ENCODE results near the gene JPH3.

JPH3 gene

GRCh38 chr16:87603684-87604633 is 1.7 kb downstream of the JPH3 start:
- no peaks in the 10 kb centered on the region; the same call in 1 of the 2 replicates for H3K4me1 ChIP-seq (ENCODE audit: insufficient read depth, low read length)
- peak overlapping the region; percentile 71; the same call in 1 of the 2 replicates for H3K9ac ChIP-seq (ENCODE audit: low read depth, low read length)
- peaks cover 33% of the 10 kb centered on the region for H3K27me3 ChIP-seq (ENCODE audit: insufficient read depth, low read length)
- H3K9me3 ChIP-seq (ENCODE audit: insufficient read depth, low read depth, low read length), result no peaks in the 10 kb centered on the region
- peak overlapping the region; percentile 90 for H3K4me3 ChIP-seq (ENCODE audit: low read length)
- H3K27ac ChIP-seq (ENCODE audit: low read depth, low read length), result no peak overlapping the region
- 18% methylated on average over 44 of the region's 44 CpGs for WGBS
- H3K36me3 ChIP-seq (ENCODE audit: insufficient read depth, low read length), result no peaks in the 10 kb centered on the region

GRCh38 chr16:87604634-87605111 is 2.4 kb downstream of the JPH3 start:
- peak overlapping the region; percentile 90; the same call in 1 of the 2 replicates for H3K4me3 ChIP-seq (ENCODE audit: low read length)
- H3K36me3 ChIP-seq (ENCODE audit: insufficient read depth, low read length), result no peaks in the 10 kb centered on the region
- H3K9me3 ChIP-seq (ENCODE audit: insufficient read depth, low read depth, low read length), result no peaks in the 10 kb centered on the region
- peaks cover 33% of the 10 kb centered on the region for H3K27me3 ChIP-seq (ENCODE audit: insufficient read depth, low read length)
- 91% methylated on average over 22 of the region's 22 CpGs for WGBS
- no peak overlapping the region for H3K9ac ChIP-seq (ENCODE audit: low read depth, low read length)
- H3K4me1 ChIP-seq (ENCODE audit: insufficient read depth, low read length), result no peaks in the 10 kb centered on the region; the same call in 1 of the 2 replicates
- H3K27ac ChIP-seq (ENCODE audit: low read depth, low read length), result no peak overlapping the region

- Histone ChIP-seq H3K9me3 (ENCODE audit: insufficient read depth, low read depth, low read length) (no peaks in the 10 kb centered on the region), H3K4me1 (ENCODE audit: insufficient read depth, low read length) (no peaks in the 10 kb centered on the region; the same call in 1 of the 2 replicates), H3K27ac (ENCODE audit: low read depth, low read length) (no peak overlapping the region), H3K36me3 (ENCODE audit: insufficient read depth, low read length) (no peaks in the 10 kb centered on the region), H3K4me3 (ENCODE audit: low read length) (no peak overlapping the region), H3K9ac (ENCODE audit: low read depth, low read length) (no peak overlapping the region), H3K27me3 (ENCODE audit: insufficient read depth, low read length) (peaks cover 25% of the 10 kb centered on the region)
- 92% methylated on average over 19 of the region's 19 CpGs for WGBS
Observed at GRCh38 chr16:87607223-87607622, 4.9 kb downstream of the JPH3 start.

GRCh38 chr16:87607871-87608270 is 5.6 kb downstream of the JPH3 start:
- Histone ChIP-seq H3K27me3 (ENCODE audit: insufficient read depth, low read length) (peaks cover 24% of the 10 kb centered on the region), H3K27ac (ENCODE audit: low read depth, low read length) (no peak overlapping the region), H3K4me3 (ENCODE audit: low read length) (no peak overlapping the region), H3K9me3 (ENCODE audit: insufficient read depth, low read depth, low read length) (no peaks in the 10 kb centered on the region), H3K4me1 (ENCODE audit: insufficient read depth, low read length) (no peaks in the 10 kb centered on the region; the same call in 1 of the 2 replicates), H3K9ac (ENCODE audit: low read depth, low read length) (no peak overlapping the region), H3K36me3 (ENCODE audit: insufficient read depth, low read length) (no peaks in the 10 kb centered on the region)
- WGBS, result 90% methylated on average over 12 of the region's 13 CpGs

- Histone ChIP-seq H3K36me3 (ENCODE audit: insufficient read depth, low read length) (no peaks in the 10 kb centered on the region), H3K4me3 (ENCODE audit: low read length) (no peak overlapping the region), H3K9ac (ENCODE audit: low read depth, low read length) (no peak overlapping the region), H3K4me1 (ENCODE audit: insufficient read depth, low read length) (no peaks in the 10 kb centered on the region; the same call in 1 of the 2 replicates), H3K27ac (ENCODE audit: low read depth, low read length) (no peak overlapping the region), H3K9me3 (ENCODE audit: insufficient read depth, low read depth, low read length) (no peaks in the 10 kb centered on the region), H3K27me3 (ENCODE audit: insufficient read depth, low read length) (peaks cover 18% of the 10 kb centered on the region)
- 55% methylated on average over 20 of the region's 20 CpGs for WGBS
Observed at GRCh38 chr16:87608400-87608985, 6.2 kb downstream of the JPH3 start.

- Histone ChIP-seq H3K4me1 (ENCODE audit: insufficient read depth, low read length) (no peaks in the 10 kb centered on the region), H3K9ac (ENCODE audit: low read depth, low read length) (no peak overlapping the region), H3K27me3 (ENCODE audit: insufficient read depth, low read length) (peaks cover 3% of the 10 kb centered on the region; the same call in 1 of the 2 replicates), H3K27ac (ENCODE audit: low read depth, low read length) (no peak overlapping the region), H3K36me3 (ENCODE audit: insufficient read depth, low read length) (no peaks in the 10 kb centered on the region), H3K9me3 (ENCODE audit: insufficient read depth, low read depth, low read length) (no peaks in the 10 kb centered on the region), H3K4me3 (ENCODE audit: low read length) (no peak overlapping the region)
- WGBS, result 77% methylated on average over 9 of the region's 9 CpGs
Observed at GRCh38 chr16:87610026-87610425, 7.7 kb downstream of the JPH3 start.

- Histone ChIP-seq H3K4me3 (ENCODE audit: low read length) (no peak overlapping the region), H3K9me3 (ENCODE audit: insufficient read depth, low read depth, low read length) (no peaks in the 10 kb centered on the region), H3K4me1 (ENCODE audit: insufficient read depth, low read length) (no peaks in the 10 kb centered on the region), H3K27me3 (ENCODE audit: insufficient read depth, low read length) (no peaks in the 10 kb centered on the region), H3K36me3 (ENCODE audit: insufficient read depth, low read length) (no peaks in the 10 kb centered on the region), H3K9ac (ENCODE audit: low read depth, low read length) (no peak overlapping the region), H3K27ac (ENCODE audit: low read depth, low read length) (no peak overlapping the region)
- 92% methylated on average over 6 of the region's 6 CpGs for WGBS
Observed at GRCh38 chr16:87611456-87611855, 9.1 kb downstream of the JPH3 start.

- no peaks in the 10 kb centered on the region for H3K4me1 ChIP-seq (ENCODE audit: insufficient read depth, low read length)
- no peak overlapping the region for H3K4me3 ChIP-seq (ENCODE audit: low read length)
- H3K27ac ChIP-seq (ENCODE audit: low read depth, low read length), result no peak overlapping the region
- H3K36me3 ChIP-seq (ENCODE audit: insufficient read depth, low read length), result no peaks in the 10 kb centered on the region
- no peaks in the 10 kb centered on the region for H3K9me3 ChIP-seq (ENCODE audit: insufficient read depth, low read depth, low read length)
- no peaks in the 10 kb centered on the region for H3K27me3 ChIP-seq (ENCODE audit: insufficient read depth, low read length)
- WGBS, result 95% methylated on average over 10 of the region's 10 CpGs
- H3K9ac ChIP-seq (ENCODE audit: low read depth, low read length), result no peak overlapping the region
Observed at GRCh38 chr16:87613961-87614360, 11.7 kb downstream of the JPH3 start.

- H3K36me3 ChIP-seq (ENCODE audit: insufficient read depth, low read length), result no peaks in the 10 kb centered on the region
- H3K27ac ChIP-seq (ENCODE audit: low read depth, low read length), result no peak overlapping the region
- no peaks in the 10 kb centered on the region for H3K9me3 ChIP-seq (ENCODE audit: insufficient read depth, low read depth, low read length)
- no peak overlapping the region for H3K9ac ChIP-seq (ENCODE audit: low read depth, low read length)
- no peak overlapping the region for H3K4me3 ChIP-seq (ENCODE audit: low read length)
- no peaks in the 10 kb centered on the region for H3K4me1 ChIP-seq (ENCODE audit: insufficient read depth, low read length)
- WGBS, result 91% methylated on average over 19 of the region's 19 CpGs
- H3K27me3 ChIP-seq (ENCODE audit: insufficient read depth, low read length), result no peaks in the 10 kb centered on the region
Observed at GRCh38 chr16:87615621-87616041, 13.3 kb downstream of the JPH3 start.

GRCh38 chr16:87616556-87616955 is 14.2 kb downstream of the JPH3 start:
- Histone ChIP-seq H3K9ac (ENCODE audit: low read depth, low read length) (no peak overlapping the region), H3K27me3 (ENCODE audit: insufficient read depth, low read length) (no peaks in the 10 kb centered on the region), H3K27ac (ENCODE audit: low read depth, low read length) (no peak overlapping the region), H3K9me3 (ENCODE audit: insufficient read depth, low read depth, low read length) (no peaks in the 10 kb centered on the region), H3K36me3 (ENCODE audit: insufficient read depth, low read length) (no peaks in the 10 kb centered on the region), H3K4me3 (ENCODE audit: low read length) (no peak overlapping the region), H3K4me1 (ENCODE audit: insufficient read depth, low read length) (no peaks in the 10 kb centered on the region)
- WGBS, result 89% methylated on average over 17 of the region's 17 CpGs

GRCh38 chr16:87618216-87618615 is 15.9 kb downstream of the JPH3 start:
- no peak overlapping the region for H3K9ac ChIP-seq (ENCODE audit: low read depth, low read length)
- H3K4me1 ChIP-seq (ENCODE audit: insufficient read depth, low read length), result no peaks in the 10 kb centered on the region
- no peaks in the 10 kb centered on the region for H3K27me3 ChIP-seq (ENCODE audit: insufficient read depth, low read length)
- no peaks in the 10 kb centered on the region for H3K36me3 ChIP-seq (ENCODE audit: insufficient read depth, low read length)
- H3K27ac ChIP-seq (ENCODE audit: low read depth, low read length), result no peak overlapping the region
- 92% methylated on average over 12 of the region's 12 CpGs for WGBS
- no peaks in the 10 kb centered on the region for H3K9me3 ChIP-seq (ENCODE audit: insufficient read depth, low read depth, low read length)
- H3K4me3 ChIP-seq (ENCODE audit: low read length), result no peak overlapping the region
